ENCODE results near the gene PLEKHB2.
"Not testable (repeated sequence)": the region's sequence is repeated elsewhere in the genome, so short reads cannot be mapped to it uniquely, and the experiment has no call there.

DNA sequence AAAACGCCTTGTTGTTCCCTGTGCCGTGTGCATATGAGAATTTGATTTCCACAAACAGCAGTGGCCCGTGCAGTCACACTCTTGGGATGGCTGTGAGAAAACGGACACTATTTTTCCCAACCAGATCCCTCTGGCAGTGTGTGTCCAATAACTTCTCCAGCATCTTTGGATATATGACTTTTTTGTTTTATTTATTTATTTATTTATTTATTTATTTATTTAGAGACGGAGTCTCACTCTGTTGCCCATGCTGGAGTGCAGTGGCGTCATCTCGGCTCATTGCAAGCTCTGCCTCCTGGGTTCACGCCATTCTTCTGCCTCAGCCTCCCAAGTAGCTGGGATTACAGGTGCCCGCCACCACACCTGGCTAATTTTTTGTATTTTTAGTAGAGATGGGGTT, 45.0 kb downstream of the PLEKHB2 start:
- TF ChIP-seq, protein P1, sequence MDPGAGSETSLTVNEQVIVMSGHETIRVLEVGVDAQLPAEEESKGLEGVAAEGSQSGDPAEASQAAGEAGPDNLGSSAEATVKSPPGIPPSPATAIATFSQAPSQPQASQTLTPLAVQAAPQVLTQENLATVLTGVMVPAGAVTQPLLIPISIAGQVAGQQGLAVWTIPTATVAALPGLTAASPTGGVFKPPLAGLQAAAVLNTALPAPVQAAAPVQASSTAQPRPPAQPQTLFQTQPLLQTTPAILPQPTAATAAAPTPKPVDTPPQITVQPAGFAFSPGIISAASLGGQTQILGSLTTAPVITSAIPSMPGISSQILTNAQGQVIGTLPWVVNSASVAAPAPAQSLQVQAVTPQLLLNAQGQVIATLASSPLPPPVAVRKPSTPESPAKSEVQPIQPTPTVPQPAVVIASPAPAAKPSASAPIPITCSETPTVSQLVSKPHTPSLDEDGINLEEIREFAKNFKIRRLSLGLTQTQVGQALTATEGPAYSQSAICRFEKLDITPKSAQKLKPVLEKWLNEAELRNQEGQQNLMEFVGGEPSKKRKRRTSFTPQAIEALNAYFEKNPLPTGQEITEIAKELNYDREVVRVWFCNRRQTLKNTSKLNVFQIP (CRISPR knock-in tag; IDR thresholded peaks at IDR 0.05; ENCODE audit: borderline replicate concordance, low read depth): not testable (repeated sequence)
- TF ChIP-seq RARB (CRISPR knock-in tag; IDR thresholded peaks at IDR 0.05); ZNF8 (CRISPR knock-in tag; IDR thresholded peaks at IDR 0.05); ZC3H10 (CRISPR knock-in tag; IDR thresholded peaks at IDR 0.05); SNAI2 (CRISPR knock-in tag; IDR thresholded peaks at IDR 0.05); PPARA (CRISPR knock-in tag; IDR thresholded peaks at IDR 0.05; ENCODE audit: borderline replicate concordance); CSDC2 (CRISPR knock-in tag; IDR thresholded peaks at IDR 0.05); ZFP3 (CRISPR knock-in tag; IDR thresholded peaks at IDR 0.05); GLIS3 (CRISPR knock-in tag; IDR thresholded peaks at IDR 0.05); ZNF70 (CRISPR knock-in tag; IDR thresholded peaks at IDR 0.05); ARNTL (CRISPR knock-in tag; IDR thresholded peaks at IDR 0.05; ENCODE audit: borderline replicate concordance, low read depth): not testable (repeated sequence)
- TF ChIP-seq, protein P2, sequence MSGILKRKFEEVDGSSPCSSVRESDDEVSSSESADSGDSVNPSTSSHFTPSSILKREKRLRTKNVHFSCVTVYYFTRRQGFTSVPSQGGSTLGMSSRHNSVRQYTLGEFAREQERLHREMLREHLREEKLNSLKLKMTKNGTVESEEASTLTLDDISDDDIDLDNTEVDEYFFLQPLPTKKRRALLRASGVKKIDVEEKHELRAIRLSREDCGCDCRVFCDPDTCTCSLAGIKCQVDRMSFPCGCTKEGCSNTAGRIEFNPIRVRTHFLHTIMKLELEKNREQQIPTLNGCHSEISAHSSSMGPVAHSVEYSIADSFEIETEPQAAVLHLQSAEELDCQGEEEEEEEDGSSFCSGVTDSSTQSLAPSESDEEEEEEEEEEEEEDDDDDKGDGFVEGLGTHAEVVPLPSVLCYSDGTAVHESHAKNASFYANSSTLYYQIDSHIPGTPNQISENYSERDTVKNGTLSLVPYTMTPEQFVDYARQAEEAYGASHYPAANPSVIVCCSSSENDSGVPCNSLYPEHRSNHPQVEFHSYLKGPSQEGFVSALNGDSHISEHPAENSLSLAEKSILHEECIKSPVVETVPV (CRISPR knock-in tag; IDR thresholded peaks at IDR 0.05): not testable (repeated sequence)
- TF ChIP-seq, protein P3, sequence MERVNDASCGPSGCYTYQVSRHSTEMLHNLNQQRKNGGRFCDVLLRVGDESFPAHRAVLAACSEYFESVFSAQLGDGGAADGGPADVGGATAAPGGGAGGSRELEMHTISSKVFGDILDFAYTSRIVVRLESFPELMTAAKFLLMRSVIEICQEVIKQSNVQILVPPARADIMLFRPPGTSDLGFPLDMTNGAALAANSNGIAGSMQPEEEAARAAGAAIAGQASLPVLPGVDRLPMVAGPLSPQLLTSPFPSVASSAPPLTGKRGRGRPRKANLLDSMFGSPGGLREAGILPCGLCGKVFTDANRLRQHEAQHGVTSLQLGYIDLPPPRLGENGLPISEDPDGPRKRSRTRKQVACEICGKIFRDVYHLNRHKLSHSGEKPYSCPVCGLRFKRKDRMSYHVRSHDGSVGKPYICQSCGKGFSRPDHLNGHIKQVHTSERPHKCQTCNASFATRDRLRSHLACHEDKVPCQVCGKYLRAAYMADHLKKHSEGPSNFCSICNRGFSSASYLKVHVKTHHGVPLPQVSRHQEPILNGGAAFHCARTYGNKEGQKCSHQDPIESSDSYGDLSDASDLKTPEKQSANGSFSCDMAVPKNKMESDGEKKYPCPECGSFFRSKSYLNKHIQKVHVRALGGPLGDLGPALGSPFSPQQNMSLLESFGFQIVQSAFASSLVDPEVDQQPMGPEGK (CRISPR knock-in tag; IDR thresholded peaks at IDR 0.05; ENCODE audit: borderline replicate concordance): not testable (repeated sequence)
- TF ChIP-seq, protein P4, sequence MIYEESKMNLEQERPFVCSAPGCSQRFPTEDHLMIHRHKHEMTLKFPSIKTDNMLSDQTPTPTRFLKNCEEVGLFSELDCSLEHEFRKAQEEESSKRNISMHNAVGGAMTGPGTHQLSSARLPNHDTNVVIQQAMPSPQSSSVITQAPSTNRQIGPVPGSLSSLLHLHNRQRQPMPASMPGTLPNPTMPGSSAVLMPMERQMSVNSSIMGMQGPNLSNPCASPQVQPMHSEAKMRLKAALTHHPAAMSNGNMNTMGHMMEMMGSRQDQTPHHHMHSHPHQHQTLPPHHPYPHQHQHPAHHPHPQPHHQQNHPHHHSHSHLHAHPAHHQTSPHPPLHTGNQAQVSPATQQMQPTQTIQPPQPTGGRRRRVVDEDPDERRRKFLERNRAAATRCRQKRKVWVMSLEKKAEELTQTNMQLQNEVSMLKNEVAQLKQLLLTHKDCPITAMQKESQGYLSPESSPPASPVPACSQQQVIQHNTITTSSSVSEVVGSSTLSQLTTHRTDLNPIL (CRISPR knock-in tag; IDR thresholded peaks at IDR 0.05; ENCODE audit: low read depth): not testable (repeated sequence)

All from SK-N-SH treated with all-trans-retinoic acid at 6 μM for 48 hours (cell line).